ENCODE results near the gene EVI5. TPM values are rescaled to one million over a fixed set of nuclear protein-coding genes. Genes with fewer than 3 reads are reported as not detected.

Gene EVI5
- total and polyA plus RNA-seq, 10 of the 15 experiments (the other 5 are each of a cell fraction or from before 2014, with no cell fraction given), result 0.27 to 6.8 (median 1.7) TPM

- POLR2A ChIA-PET, result no interaction called here
- ATAC-seq (no peak), DNase-seq (ENCODE audit: low read depth, low spot score) (no peak), FAIRE-seq (no peak)
- CTCF ChIA-PET, result interaction anchor here (0.6 to 2.3 kb wide), 6 partner anchors 9 to 764 kb away, joined by 3 to 14 read pairs (median 4); no protein-coding TSS in a partner anchor
- in situ Hi-C loops (cut with MboI) (no loop called here), intact Hi-C loops (cut with micrococcal nuclease; ENCODE audit: unreplicated experiment) (no loop called here)
- H3K79me2 ChIP-seq (ENCODE audit: control insufficient read depth, insufficient read depth, low read length), result no peaks in the 10 kb centered on the region
- H3K9me3 ChIP-seq (replicated peaks; ENCODE audit: control insufficient read depth, insufficient read depth, low read length), result no peaks in the 10 kb centered on the region; the same call in 2 of the 3 replicates
- no peaks in the 10 kb centered on the region for H3K36me3 ChIP-seq (ENCODE audit: control insufficient read depth in 2 of 2, insufficient read depth in 2 of 2, low read length in 1 of 2)
- H3K4me2 ChIP-seq (ENCODE audit: control insufficient read depth, insufficient read depth), result no peak overlapping the region
- H4K20me1 ChIP-seq (ENCODE audit: control insufficient read depth, insufficient read depth), result no peaks in the 10 kb centered on the region
- BruUV-seq (replicated peaks), result no TSS peak
- no peak overlapping the region for H3K4me3 ChIP-seq
- H3K4me1 ChIP-seq (ENCODE audit: control insufficient read depth, insufficient read depth, low read length), result no peaks in the 10 kb centered on the region
- 92% methylated on average over 4 of the region's 4 CpGs for WGBS (ENCODE audit: insufficient coverage, insufficient replicate concordance, low lambda C conversion rate, missing lambda C conversion rate)
- SMC1A ChIA-PET (ENCODE audit: uncharacterized antibody, unreplicated experiment), result interaction anchor here (1.4 kb wide), 1 partner anchor 9 kb away, joined by 4 read pairs; no protein-coding TSS in a partner anchor
- no peak overlapping the region for H2AFZ ChIP-seq (ENCODE audit: control insufficient read depth, low read depth, low read length)
- RAD21 ChIA-PET (ENCODE audit: unreplicated experiment), result no interaction called here
- H3K27me3 ChIP-seq (replicated peaks in 1 of 2; ENCODE audit: control insufficient read depth in 2 of 2, insufficient read depth in 2 of 2, low read length in 1 of 2), result no peaks in the 10 kb centered on the region
- TF ChIP-seq, protein P1, sequence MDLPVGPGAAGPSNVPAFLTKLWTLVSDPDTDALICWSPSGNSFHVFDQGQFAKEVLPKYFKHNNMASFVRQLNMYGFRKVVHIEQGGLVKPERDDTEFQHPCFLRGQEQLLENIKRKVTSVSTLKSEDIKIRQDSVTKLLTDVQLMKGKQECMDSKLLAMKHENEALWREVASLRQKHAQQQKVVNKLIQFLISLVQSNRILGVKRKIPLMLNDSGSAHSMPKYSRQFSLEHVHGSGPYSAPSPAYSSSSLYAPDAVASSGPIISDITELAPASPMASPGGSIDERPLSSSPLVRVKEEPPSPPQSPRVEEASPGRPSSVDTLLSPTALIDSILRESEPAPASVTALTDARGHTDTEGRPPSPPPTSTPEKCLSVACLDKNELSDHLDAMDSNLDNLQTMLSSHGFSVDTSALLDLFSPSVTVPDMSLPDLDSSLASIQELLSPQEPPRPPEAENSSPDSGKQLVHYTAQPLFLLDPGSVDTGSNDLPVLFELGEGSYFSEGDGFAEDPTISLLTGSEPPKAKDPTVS (IDR thresholded peaks at IDR 0.05; ENCODE audit: low read depth, low read length), result no peak
- TF ChIP-seq, protein P2, sequence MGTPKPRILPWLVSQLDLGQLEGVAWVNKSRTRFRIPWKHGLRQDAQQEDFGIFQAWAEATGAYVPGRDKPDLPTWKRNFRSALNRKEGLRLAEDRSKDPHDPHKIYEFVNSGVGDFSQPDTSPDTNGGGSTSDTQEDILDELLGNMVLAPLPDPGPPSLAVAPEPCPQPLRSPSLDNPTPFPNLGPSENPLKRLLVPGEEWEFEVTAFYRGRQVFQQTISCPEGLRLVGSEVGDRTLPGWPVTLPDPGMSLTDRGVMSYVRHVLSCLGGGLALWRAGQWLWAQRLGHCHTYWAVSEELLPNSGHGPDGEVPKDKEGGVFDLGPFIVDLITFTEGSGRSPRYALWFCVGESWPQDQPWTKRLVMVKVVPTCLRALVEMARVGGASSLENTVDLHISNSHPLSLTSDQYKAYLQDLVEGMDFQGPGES (IDR thresholded peaks at IDR 0.05), result no peak
- TF ChIP-seq YY1 (IDR thresholded peaks at IDR 0.05; ENCODE audit: low read depth, low read length), result no peak
- no peak for TF ChIP-seq SUZ12 (IDR thresholded peaks at IDR 0.05; ENCODE audit: unreplicated experiment)
- TF ChIP-seq SIN3A (IDR thresholded peaks at IDR 0.05; ENCODE audit: low read depth, low read length), result no peak
- no peak for TF ChIP-seq CBX3 (IDR thresholded peaks at IDR 0.05; ENCODE audit: borderline replicate concordance, low read depth)
- TF ChIP-seq MLLT1 (IDR thresholded peaks at IDR 0.05), result no peak
- TF ChIP-seq ZNF592 (IDR thresholded peaks at IDR 0.05), result no peak
- TF ChIP-seq RAD51 (IDR thresholded peaks at IDR 0.05), result no peak
- no peak for TF ChIP-seq SMAD5 (IDR thresholded peaks at IDR 0.05; ENCODE audit: low read depth)
- no peak for TF ChIP-seq HDAC6 (IDR thresholded peaks at IDR 0.05; ENCODE audit: unreplicated experiment)
- no peak for TF ChIP-seq PAX5 (IDR thresholded peaks at IDR 0.05; ENCODE audit: borderline replicate concordance, low read depth, low read length)
- TF ChIP-seq MTA3 (IDR thresholded peaks at IDR 0.05; ENCODE audit: borderline replicate concordance, low read length), result no peak
- no peak for TF ChIP-seq MYB (IDR thresholded peaks at IDR 0.05; ENCODE audit: borderline replicate concordance, low read depth, low read length)
- H3K27ac ChIP-seq (ENCODE audit: control insufficient read depth, insufficient read depth), result no peak overlapping the region
- H3K9ac ChIP-seq (ENCODE audit: control insufficient read depth, insufficient read depth, low read length), result no peak overlapping the region
Measured at GRCh38 chr1:92756537-92756936, 28.4 kb downstream of the EVI5 start.
